Islet precursor cell (in vitro differentiated cells): ENCODE results near the gene EXT2.

ENCODE experiments used
- DNase-seq: peaks from one replicate; pipeline ENCODE4 v3.0.0-alpha.2; 2018

Gene EXT2

GRCh38 chr11:44088377-44088776 is 7.1 kb upstream of the EXT2 start:
- DNase-seq: no peak

DNA sequence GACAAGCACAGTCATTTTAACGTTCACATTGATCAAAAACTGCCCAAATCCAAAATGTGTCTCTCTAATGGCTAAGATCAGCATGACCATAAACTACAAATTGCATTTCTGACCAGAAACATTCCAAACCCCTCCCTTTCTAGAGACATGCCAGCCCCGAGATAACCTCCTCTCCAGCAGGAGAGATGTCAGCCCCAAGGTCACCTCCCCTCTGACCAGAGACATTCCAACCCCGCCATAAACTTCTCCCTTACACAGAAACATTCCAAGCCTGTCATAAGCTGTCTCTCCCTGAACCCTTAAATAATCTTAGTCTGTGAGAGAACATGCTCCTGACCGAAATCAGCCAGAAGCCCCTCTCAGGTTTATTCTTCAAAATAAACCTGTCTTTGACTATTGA is 6.6 kb upstream of the EXT2 start:
- no peak for DNase-seq

DNA sequence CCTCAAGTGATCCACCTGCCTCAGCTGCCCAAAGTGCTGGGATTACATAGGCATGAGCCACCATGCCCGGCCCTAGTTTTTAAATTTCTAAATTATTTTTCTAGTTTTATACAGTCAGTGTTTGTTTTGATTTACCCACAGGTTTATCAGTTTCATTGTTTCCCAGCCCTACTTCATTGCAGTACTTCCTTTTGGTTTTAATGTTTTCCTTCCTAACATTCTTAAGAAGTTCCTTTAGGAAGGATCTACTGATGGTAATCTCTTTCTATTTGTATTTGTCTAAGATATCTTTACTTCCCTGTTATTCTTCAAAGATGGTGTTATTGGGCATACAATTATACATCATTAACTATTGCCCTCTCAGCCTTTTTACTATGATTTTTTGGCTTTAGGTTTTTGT is 4.9 kb upstream of the EXT2 start:
- no peak for DNase-seq

GRCh38 chr11:44094260-44094868 is 1.1 kb upstream of the EXT2 start:
- peak; percentile 84 for DNase-seq

- no peak for DNase-seq
Measured at GRCh38 chr11:44096360-44097185, 1.1 kb downstream of the EXT2 start.

- no peak for DNase-seq
Measured at GRCh38 chr11:44097821-44098220, 2.3 kb downstream of the EXT2 start.

DNA sequence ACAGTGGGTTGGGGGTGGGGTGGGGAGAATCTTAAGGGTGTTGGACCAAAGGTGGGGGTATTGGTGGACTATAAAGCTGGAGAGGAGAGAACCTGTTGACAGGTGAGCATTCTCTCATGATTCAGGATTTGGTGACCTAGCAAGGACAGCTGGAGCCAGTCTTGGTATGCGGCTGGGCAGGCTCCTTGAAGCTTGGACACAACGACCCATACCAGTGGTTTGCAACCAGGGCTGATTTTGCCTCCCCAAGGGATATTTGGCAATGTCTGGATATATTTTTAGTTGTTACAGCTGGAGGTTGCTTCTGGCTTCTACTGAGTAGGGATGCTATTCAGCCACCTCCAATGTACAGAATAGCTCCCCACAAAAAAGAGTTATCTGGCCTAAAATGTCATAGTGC is 5.6 kb downstream of the EXT2 start:
- no peak for DNase-seq

GRCh38 chr11:44104481-44105294 is 9.2 kb downstream of the EXT2 start:
- DNase-seq: no peak

- DNase-seq: no peak
Measured at GRCh38 chr11:44108260-44108659, 12.8 kb downstream of the EXT2 start.

GRCh38 chr11:44110231-44110679 is 14.8 kb downstream of the EXT2 start:
- peak; percentile 79 for DNase-seq

- DNase-seq: no peak
Measured at GRCh38 chr11:44112091-44112821, 16.8 kb downstream of the EXT2 start.

GRCh38 chr11:44113018-44113417 is 17.5 kb downstream of the EXT2 start:
- no peak for DNase-seq

DNA sequence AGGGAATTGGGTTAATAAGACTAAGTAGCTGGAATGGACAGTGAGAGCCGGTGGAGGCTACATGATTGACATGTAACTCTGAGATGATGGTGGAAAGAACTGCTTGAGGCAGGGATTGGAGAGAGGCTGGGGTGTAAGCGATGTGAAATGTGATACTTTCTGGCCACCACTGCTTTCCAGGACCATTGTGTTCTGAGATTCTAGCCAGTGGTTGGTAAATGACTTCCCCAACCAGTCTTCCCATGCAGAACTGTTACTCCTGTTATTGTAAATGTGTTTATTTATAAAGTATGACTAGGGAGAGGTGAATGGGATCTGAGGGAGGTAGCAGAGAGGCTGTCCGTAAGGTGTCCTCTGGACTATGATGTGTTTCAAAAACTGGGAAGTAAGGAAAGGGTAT is 18.1 kb downstream of the EXT2 start:
- no peak for DNase-seq

DNA sequence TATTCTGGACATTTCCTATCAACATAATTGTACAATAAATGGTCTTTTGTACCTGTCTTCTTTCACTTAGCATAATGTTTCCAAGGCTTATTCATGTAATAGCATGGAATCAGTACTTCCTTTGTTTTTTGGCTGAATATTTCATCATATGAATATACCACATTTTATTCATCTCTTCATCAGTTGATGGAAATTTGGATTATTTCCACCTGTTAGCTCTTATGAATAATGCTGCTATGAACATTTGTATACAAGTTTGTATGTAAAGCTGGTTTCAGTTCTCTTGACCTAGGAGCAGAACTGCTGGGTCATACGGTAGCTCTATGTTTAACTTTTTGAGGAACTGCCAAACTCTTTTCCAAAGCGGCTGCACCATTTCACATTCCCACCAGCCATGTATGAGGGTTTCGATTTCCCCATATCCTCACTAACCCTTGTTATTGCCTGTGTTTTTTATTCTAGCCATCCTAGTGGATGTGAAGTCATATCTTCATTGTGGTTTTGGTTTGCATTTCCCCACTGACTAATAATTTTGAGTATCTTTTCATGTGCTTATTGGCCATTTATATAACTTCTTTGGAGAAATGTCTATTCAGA is 20.9 kb downstream of the EXT2 start:
- no peak for DNase-seq

- DNase-seq: no peak
Measured at GRCh38 chr11:44120169-44120568, 24.7 kb downstream of the EXT2 start.

DNA sequence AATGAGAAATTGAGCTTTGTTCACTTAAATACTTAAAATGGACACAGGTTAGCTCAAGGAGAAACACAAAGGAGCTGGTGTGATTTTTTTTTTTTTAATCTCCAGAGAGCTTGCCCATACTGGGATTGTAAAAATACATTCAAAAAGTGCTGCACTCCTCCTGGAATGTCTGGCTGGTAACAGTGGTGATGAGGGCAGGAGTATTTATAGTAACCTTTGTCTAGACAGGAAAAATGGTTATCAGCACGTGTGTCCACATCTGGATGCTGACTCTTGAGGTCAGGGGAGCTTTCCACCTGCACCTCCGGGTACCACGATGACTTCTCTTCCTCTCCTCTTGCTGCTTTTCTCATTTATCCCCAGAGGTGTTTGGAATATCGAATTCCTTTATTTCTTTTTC is 30.1 kb downstream of the EXT2 start:
- no peak for DNase-seq

- DNase-seq: no peak
Measured at GRCh38 chr11:44126304-44126703, 30.8 kb downstream of the EXT2 start.

DNA sequence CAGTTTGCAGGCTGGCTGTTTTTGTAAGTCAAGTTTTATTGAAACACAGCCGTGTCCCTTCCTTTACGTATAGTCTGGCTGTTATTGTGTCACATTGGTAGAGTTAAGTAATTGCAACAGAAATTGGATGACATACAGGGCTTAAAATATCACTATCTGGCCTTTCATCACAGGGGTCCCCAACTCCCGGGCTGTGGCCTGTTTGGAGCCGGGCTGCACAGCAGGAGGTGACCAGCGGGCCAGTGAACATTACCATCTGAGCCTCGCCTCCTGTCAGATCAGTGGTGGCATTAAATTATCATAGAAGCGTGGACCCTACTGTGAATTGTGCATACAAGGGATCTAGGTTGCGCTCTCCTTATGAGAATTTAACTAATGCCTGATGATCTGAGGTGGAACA is 31.7 kb downstream of the EXT2 start:
- no peak for DNase-seq

DNA sequence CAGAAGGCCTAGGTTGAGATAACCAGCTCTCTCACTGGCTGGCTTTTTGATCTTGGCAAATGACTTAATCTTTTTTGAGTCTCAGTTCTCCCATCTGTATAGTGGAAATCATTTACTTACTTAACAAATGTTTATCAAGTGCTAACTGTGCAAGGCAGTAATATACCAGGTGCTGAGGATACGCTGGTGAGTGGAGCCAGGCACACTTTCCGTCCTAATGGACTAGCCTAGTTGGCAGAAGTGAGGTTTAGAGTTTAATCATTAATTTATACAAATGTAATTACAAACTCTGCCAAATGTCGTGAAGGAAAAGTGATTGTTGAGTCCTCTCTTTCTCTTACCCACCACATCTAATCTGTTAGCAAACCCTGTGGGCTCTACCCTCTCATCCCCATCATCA is 33.3 kb downstream of the EXT2 start:
- DNase-seq: no peak

DNA sequence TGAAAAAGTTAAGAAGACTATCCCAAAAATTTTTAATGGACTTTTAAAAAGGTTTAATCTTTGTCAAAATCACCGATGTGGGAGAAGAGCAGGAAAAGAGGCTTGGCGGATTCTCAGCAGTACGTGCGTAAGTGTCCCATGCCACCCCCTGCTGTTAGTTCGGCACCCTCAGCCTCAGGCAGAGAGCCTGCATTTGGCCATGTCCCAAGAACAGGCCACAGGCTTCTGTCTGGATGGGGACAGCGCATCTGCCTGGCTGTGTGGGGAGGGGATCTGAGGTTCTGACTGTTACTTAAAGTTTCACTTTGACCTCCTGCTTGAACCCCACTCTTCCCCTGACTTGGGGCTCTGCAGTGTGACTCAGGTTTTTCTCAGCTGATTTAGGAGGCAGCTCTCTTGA is 35.3 kb downstream of the EXT2 start:
- DNase-seq: no peak

DNA sequence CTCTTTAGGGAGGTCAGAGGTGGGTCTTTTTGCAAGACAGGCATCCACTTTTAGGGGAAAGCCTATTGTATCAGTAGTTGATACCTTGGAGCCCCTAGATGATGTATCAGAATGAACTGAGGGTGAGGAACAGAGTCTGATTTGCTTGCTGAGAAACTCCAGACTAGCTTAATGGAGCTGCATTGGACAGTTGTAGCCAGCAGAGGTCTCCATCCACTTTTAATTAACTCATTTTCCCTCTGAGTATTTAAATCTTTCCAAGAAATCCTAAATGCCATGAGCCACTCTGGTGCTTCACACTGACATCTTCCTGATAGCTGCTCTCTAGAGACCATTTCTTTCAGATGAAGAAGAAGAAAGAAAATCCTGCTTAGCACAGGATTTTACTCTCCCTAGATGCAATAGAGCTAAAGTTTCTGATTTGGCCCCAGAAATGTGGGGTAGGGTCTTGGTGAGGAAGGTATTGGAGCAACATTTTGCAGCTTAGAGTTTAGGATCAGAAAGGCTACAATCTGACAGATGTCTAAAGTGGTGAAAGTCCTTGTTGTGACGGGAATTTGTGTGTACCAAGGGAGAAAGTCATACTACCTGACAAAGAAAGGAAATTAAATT is 38.0 kb downstream of the EXT2 start:
- DNase-seq: no peak

- DNase-seq: no peak
Measured at GRCh38 chr11:44134625-44135024, 39.1 kb downstream of the EXT2 start.
